DMS 273 treated with DMSO at 0.1 percent for 48 hours (cell line): ENCODE results near the gene ALK.
"Not testable (repeated sequence)": the region's sequence is repeated elsewhere in the genome, so short reads cannot be mapped to it uniquely, and the experiment has no call there.

Source experiments
- DNase-seq: peaks from one replicate; lab custom pipeline; 2025; lab: John Stamatoyannopoulos, UW

Gene ALK

DNA sequence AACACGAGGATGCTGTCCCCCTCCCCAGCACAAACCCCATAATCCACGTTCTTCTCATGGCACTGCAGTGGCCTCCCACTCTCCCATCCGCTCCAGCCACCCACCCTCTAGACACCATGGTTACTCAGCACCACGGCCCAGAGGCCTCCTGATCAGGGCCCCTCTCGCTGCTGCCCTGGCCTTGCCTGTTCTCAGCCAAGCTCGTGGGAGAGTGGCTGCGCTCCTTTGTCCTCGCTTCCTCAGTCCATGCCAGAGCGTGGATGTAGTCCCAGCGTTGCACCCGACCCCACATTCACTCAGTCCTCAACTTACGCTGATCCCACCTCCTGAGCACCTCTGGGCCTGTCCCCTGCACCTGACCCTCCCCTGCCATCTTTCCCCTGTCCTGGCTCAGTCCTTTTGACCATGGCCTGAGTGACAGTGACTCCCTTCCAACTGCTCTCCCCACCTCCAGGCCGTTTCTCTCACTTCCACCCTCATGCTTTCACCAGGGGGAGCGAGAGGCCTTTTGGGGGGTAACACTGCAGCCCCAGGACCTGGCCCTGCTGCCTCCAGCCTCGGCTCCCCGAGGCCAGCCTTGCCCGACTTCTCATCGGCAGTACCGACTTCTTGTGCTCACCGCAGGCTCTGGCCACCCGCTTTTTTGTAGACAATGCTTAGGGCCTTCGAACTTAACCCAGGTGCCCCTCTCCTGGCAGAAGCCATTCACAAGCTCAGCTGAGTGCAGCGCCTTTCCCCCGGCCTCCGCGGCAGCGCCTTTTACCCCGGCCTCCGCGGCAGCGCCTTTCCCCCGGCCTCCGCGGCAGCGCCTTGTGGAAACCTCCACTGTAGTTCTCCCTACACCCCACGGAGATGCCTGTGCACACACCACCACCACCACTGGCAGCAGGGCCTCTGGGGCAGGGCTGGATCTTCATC lies 674.7 kb downstream of the ALK start:
- no peak for DNase-seq

DNA sequence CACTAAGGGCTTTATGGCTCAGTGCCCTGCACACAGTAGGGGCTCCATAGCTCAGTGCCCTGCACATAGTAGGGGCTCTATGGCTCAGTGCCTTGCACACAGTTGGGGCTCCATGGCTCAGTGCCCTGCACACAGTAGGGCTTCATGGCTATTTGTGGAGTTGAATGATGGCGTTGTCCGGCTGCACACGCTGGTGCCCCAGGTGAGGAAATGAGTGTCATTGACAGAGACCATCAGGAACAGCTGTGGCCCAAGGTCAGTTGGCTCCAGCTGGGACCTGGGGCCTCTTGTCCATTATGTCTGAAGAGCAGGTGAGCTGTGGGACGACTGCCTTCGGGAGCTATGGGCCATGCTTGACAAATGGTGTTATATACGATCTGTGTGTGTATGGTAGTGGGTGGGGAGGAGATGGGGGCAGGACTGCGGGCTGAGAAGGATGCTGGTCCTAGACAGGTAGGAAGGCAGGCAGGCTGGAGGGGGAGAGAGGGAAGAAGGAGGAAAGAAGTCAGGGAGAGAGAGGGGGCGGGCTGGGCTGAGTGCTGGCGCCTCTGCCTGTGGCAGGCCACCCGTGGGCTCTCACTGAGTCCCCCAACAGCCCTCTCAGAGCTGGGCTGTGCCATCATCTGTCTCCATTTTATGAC lies 675.5 kb downstream of the ALK start:
- no peak for DNase-seq

DNA sequence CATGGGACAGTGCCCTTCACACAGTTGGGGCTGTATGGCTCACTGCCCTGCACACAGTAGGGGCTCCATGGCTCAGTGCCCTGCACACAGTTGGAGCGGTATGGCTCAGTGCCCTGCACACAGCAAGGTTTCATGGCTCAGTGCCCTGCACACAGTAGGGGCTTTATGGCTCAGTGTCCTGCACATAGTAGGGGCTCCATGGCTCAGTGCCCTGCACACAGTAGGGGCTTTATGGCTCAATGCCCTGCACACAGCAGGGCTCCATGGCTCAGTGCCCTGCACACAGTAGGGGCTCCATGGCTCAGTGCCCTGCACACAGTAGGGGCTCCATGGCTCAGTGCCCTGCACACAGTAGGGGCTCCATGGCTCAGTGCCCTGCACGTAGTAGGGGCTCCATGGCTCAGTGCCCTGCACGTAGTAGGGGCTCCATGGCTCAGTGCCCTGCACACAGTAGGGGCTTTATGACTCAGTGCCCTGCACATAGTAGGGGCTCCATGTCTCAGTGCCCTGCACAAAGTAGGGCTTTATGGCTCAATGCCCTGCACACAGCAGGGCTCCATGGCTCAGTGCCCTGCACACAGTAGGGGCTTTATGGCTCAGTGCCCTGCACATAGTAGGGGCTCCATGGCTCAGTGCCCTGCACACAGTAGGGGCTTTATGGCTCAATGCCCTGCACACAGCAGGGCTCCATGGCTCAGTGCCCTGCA lies 676.2 kb downstream of the ALK start:
- not testable (repeated sequence) for DNase-seq

DNA sequence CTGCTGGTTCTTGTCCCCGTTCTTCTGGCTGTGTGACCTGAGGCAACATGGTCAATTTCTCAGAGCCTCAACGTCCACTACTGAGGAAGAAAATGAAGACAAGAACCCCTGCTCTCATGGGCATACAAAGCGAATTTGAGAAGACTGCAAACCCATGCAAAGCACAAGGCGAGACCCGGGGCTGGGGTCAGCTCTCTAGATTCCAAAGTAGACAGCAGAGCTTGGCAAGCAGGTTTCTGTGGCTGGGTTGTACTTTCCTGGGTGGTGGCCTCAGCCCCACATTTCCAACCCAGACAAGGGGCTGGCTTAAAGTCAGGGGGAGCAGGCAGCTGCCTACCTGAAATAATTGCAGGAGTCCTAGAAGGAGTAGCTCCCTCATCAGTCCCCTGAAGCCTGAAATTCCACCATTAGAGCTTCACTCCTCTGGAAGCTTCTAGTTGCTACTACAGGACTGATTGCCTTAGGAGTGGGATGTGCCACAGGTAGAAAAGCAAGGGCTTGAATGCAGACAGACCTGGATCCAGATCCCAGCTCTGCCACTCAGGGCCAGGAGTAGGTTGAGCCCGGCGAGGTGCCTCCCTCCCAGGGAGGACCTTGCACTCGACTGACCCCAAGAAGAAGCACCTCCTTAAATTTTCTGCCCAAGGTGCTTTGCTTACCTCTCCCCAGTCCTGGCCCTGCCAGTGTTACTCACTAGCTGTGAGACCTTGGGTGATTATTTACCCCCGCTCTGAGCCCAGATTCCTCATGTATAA lies 678.6 kb downstream of the ALK start:
- no peak for DNase-seq

DNA sequence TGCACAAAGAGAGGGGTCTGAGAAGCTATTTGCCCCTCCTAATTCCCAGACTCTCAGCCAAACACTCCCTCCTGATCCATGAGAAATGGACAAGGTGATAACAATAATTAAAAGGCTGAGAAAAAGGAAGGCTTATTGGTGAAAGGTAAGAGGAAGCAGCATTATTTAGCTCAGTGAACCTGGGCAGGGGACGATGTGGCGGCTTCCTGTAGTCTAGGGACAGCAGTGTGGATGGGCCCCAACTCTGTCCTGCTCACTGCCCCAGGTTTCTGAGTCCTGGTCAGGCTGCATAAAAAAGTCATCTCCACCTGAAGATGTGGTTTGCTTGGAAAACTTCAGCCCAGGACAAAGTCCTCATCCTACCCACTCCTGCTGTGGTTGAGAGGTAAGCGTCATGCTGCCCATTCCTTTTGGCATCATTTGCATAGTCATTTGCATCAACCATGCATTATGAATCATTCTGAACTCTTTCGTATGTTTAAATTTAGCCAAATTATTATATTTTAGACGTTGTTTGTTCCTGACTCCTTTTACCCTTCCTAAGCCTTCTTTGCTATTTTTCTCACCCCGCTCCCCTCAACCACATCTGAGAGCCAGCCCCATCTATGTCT lies 679.3 kb downstream of the ALK start:
- no peak for DNase-seq

DNA sequence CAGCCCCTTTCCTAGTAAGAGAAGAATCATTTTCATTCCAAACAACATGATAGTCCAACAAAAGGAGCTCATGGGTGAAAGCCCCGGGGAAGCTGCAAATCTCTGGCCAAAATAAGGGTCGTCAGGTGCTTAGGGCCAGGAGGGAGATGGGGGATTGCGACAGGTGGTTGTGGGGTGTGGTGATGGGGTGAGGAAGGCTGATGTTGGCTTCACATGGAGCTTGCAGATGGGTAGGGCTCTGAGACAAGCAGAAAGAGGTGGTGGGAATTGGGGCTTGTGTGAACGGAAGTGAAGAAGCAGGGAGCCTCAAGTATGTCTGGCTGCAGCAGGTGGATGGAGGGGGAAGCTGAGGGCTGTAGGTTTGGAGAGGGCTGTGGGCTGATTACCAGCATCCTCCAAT lies 680.0 kb downstream of the ALK start:
- no peak for DNase-seq

DNA sequence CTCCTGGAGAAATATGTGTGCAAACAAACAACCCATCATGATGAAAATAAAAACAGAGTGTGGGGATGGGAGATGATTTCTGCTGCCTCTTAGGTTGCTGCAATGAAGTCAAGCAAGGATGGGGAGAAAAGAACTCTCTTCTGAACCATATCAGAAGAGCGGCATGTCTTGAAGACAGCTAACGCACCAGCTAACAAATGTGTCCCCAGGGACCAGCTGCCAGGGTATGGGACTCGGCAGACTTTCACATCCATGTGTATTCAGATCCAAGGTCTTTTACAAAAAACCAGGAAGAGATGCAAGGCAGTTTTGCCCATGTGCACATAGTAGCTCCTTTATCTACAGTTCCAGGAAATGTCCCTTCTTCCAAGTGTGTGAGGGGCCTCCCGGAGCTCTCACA lies 680.8 kb downstream of the ALK start:
- no peak for DNase-seq

DNA sequence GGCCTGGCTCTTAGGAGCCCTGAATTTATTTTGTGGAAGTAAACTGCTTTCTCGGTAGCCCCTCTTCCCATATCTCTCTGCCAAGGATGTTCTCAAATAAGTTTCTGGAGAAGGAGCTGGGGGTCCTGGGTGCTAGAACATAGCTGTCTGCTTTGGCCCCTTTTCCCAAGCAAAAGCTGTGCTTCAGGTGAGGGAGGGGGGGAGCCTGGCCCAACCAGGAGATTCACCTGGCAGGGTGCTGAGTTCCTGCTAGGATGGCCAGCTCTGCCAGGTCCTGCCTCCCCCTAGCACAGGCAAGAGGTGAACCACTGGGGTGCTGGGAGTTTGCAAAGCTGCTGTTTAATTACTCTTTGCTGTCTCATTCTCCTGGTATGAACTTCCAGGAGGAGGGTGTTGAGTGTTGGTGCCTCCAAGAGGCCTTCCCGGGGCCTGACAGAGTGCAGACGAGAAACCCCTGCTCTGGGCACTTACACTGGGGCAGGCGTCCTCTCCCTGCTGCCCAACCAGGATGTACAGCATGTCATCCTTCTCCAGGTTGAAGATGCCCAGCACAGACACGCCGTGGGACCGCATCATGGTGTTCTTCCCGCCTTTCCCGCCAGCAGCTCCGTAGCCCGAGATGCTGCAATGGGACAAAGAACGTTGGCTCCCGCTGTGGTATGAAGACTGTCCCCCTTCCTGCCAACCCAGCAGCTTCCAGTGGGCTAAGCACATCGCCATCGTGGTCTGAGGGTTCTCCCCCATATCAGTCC lies 682.0 kb downstream of the ALK start:
- DNase-seq: no peak

DNA sequence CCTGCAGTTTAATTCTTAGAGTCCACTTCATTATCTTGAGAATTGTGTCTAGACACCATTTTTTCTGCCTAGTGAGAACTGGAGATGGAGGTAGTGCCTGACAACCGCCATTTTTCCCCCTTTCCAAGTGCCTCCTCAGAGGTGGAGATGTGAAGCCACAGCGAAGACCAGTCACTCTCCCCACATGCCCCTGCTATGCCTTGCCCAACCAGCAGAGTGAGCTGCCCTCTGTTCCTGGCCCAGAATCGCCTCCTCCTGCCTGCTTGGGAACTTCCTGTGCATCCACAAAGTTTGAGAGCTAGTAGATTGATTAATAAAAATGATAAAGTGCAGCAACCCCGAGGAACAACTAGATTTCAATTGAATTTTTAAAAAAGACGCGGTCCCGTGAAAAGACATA lies 682.9 kb downstream of the ALK start:
- no peak for DNase-seq

DNA sequence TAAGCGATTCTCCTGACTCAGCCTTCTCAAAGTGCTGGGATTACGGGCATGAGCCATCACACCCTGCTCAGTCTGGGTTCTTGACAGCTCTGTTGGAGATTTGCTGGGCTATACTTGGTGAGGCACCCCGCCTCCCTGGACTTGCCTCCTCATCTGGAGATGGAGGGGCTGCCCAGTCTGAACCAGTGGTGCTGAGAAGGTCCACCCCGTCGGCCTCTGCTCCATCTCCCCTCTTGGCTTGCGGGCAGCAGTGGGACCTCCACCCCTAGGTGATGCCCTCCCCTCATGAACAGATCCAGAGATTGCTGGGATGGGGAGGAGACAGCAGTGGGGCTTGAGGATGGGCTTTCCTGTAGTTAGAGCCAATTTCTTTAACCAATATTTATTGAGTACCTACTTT lies 685.3 kb downstream of the ALK start:
- DNase-seq: no peak

DNA sequence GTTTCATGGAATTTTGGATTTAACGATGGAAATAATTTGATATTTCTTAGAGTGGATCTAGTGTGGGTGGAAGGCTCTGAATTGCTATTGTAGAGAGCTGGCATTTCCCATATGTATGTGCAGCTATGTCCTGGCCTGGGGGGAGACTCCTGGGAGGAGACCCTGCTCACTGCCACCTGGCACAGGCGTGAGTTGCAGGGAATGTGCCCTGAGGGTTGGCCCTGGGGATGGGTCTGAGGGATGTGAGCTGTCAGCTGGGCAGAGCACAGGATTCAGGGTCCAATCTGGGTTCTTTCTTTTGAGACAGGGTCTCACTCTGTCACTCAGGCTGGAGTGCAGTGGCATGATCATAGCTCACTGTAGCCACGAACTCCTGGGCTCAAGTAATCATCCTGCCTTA lies 686.0 kb downstream of the ALK start:
- DNase-seq: no peak

DNA sequence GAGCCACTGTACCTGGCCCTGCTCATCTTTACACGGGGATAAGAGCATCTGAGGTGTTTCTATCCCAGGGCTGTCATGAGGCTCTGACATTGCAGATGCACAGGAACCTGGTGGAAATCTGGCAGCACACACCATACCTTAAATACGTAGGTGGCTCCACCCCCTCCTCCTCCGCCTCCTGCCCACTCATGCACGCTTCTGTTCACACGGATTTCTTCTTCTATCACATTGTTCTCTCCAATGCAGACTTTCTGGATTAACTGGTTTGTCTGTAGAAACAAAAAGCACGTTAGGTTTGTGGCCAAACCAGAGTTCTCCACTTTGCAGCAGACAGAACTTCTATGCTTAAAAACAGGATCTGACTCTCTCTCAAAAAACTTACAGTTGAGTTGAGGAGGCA lies 688.0 kb downstream of the ALK start:
- no peak for DNase-seq

DNA sequence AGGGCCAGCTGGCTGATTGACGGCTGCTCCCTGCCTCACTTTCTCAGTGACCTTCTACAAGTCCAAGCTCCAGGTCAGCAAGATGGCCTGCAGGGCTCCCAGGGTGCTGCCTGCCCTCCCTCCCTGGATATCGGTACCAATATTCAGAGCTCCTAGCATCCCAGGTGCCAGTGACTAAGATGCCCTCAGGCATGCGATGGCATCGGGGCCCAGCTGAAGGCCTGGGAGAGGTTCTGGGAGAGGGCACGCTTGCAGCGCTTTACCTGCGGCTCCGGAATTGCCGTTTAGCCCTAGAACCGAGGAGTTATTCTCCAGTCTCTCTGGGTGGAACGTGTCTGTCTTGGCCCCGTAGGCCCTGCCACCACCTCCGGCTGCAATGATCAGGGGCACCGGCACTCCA lies 689.3 kb downstream of the ALK start:
- no peak for DNase-seq

DNA sequence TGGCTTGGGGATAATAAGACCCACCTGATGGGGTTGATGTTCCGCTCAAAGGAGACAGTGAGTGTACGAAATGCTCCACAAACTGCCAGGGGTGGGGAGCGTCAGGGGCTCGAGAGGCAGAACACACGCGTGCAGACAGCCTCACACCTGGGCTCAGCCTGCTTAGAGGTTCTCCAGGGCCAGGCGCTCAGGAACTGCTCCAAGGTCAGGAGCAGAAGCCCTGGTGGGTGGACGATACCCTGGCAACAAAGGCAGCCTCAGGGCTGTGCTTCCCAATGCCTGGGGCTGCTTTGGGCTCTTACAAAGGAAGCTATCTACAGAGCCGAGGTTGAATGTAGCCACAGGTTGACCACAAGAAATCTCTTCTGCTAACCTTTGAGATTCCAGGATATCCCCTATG lies 691.7 kb downstream of the ALK start:
- DNase-seq: no peak

DNA sequence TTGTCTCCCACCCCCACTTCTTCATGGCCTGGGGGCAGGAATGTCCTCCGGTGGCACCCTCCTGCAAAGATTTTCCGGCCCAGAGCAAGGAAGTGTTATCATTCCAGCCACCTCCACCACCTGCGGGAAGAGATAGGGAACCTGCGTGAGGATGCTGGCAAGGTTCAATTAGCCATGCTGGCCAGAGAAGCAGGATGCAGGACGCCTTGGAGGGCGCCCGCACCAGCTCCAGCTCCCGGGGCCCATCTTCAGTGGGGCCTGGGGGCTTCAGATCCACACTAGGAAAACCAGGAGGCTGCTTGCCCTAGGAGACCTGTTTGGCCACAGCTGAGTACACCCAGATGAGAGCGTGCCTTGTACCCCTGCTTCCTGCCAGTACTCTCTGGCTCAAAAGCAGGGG lies 692.4 kb downstream of the ALK start:
- no peak for DNase-seq

DNA sequence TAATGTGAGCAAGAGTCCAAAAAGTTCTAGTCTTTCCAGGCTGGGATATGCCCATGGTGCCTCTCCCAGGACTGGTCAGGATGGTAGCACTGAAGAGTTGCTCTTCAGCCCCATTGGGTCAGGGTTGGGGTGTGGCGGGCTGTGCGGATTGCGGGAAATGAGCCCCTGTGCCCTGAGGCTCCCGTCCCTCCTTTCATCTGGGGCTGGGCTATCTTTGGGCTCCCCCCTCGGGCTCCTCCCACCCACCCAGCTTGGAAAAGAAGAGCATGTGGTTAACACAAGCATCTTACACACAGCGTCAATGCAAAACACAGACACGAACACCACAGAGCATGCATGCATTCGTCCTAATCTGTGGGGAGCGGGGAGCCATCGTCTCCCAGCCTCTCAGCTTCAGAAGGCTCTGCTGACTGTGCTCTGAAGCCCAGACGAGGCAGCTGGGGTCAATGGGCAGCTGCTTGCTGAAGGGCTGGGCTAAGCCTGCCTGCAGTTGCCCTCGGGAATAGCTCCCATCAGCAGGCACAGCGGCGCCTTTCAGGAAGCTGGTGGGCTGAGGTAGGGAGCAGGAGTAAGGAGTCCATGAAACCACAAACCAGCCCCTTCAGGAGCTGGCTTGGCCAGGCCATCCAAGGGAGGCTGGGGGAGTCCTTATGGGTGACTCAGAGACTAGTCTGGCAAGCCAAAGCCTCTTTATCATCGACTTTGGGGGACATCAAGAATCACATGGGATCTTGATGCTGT lies 693.3 kb downstream of the ALK start:
- DNase-seq: no peak

DNA sequence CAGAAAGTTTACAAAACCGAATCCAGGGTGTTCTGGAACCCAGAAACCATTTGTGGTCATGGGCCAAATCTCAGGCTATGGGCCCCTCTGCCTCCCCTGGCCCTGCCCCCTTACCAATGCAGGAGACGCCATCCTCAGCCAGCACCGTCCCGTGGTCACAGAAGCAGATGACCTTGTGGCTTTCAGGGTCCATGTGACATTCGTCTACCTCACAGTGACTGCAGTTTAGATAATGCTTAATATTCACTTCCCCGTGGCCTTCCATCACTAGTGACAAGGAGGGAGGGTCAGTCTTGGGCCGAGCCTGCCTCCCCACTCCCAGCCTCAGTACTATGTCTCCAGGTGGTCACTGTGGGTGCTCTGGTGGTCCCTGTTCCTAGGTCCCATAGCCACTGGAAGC lies 694.6 kb downstream of the ALK start:
- DNase-seq: no peak

DNA sequence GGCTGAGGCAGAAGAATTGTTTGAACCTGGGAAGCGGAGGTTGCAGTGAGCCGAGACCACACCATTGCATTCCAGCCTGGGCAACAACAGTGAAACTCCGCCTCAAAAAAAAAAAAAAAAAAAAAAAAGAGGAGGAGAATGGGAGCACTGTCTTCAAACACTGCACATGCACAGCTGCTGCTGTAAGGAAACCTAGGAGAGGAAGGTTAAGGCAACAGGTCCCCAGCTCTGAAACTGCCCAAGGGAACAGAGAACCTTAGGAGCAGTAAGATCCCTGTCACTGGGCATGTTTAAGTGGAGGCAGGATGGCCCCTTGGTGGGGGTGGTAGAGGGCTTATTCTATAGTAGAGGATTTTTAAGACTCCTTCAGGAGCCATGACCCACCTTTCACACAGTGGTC lies 695.0 kb downstream of the ALK start:
- DNase-seq: no peak

DNA sequence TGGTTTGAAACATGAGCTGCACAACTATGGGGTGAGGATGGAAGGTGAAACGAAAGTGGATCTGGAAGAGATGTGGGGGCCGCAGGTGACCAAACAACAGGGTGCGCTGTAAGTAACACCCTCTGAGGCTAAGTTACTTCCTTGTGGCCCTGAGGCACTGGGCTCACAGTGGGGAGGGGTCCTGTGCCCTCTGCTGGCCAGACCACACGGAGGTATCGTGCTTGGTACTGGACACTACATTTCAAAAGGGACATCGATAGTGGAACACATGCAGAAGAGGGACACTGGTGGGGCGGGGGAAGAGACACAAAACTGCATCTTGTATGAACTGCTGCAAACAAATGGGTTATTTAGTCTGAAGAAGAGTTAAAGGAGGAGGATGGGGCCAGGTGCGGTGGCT lies 695.6 kb downstream of the ALK start:
- no peak for DNase-seq
